HG03025 (cell line): Measurements from ENCODE around the gene ZFHX2.

Experiments used
- ATAC-seq: cut with Tn5 transposase; IDR thresholded peaks from one replicate; pipeline ENCODE4 v1.9.1; 2021; ENCODE audit warnings: mild to moderate bottlenecking, moderate library complexity; ENCODE audit not compliant: unreplicated experiment, low FRiP score

Gene ZFHX2

GRCh38 chr14:23561873-23562821 lies 10.6 kb upstream of the ZFHX2 start:
- ATAC-seq: no peak

GRCh38 chr14:23561259-23561658 lies 9.7 kb upstream of the ZFHX2 start:
- no peak for ATAC-seq

GRCh38 chr14:23559926-23560520 lies 8.5 kb upstream of the ZFHX2 start:
- ATAC-seq: no peak

- no peak for ATAC-seq
These were observed 7.7 kb upstream of the ZFHX2 start for GRCh38 chr14:23559010-23559925.

GRCh38 chr14:23558346-23559009 lies 6.9 kb upstream of the ZFHX2 start:
- no peak for ATAC-seq

- ATAC-seq: no peak
These were observed 6.4 kb upstream of the ZFHX2 start for GRCh38 chr14:23557946-23558345.

- no peak for ATAC-seq
These were observed 6.0 kb upstream of the ZFHX2 start for GRCh38 chr14:23557521-23557920.

GRCh38 chr14:23556700-23557440 lies 5.3 kb upstream of the ZFHX2 start:
- ATAC-seq: no peak

GRCh38 chr14:23555882-23556699 lies 4.5 kb upstream of the ZFHX2 start, which contains the start of gene THTPA:
TSS of gene THTPA (plus strand) at chr14:23556271. CDS start at chr14:23556758, 487 bp downstream.
- ATAC-seq: peak; percentile 79

GRCh38 chr14:23555533-23555881 lies 3.9 kb upstream of the ZFHX2 start:
- ATAC-seq: no peak

- ATAC-seq: no peak
These were observed 726 bp downstream of the ZFHX2 start for GRCh38 chr14:23550812-23551265.

GRCh38 chr14:23550131-23550811 lies 1.3 kb downstream of the ZFHX2 start:
- no peak for ATAC-seq

GRCh38 chr14:23548351-23549318 lies 2.9 kb downstream of the ZFHX2 start:
- no peak for ATAC-seq

- no peak for ATAC-seq
These were observed 3.6 kb downstream of the ZFHX2 start for GRCh38 chr14:23547924-23548323.

GRCh38 chr14:23546450-23547035 lies 5.0 kb downstream of the ZFHX2 start:
- ATAC-seq: no peak

- ATAC-seq: no peak
These were observed 5.7 kb downstream of the ZFHX2 start for GRCh38 chr14:23545740-23546365.
